Measurements from ENCODE around the gene CRIP1. TPM values are rescaled to one million over a fixed set of nuclear protein-coding genes. Genes with fewer than 3 reads are reported as not detected.

CRIP1 gene
- total RNA-seq, 1 experiment from 2014 or later = 6.9 TPM

GRCh38 chr14:105450864-105451720, 35.6 kb upstream of the CRIP1 start:
- Histone ChIP-seq H3K4me2 (ENCODE audit: insufficient read depth, insufficient read length, low read length) (no peak overlapping the region), H3K14ac (ENCODE audit: insufficient read depth, low read length) (no peak overlapping the region), H4K5ac (ENCODE audit: insufficient read length, low read depth, low read length) (no peak overlapping the region), H3K18ac (ENCODE audit: insufficient read length, low read depth, low read length) (no peak overlapping the region), H3K4me1 (ENCODE audit: insufficient read depth, low read length) (no peaks in the 10 kb centered on the region), H2BK120ac (ENCODE audit: low read depth, low read length, poor library complexity, severe bottlenecking) (no peak overlapping the region), H2AFZ (ENCODE audit: low read length) (no peak overlapping the region), H3K27ac (ENCODE audit: insufficient read length, low read depth, low read length) (no peak overlapping the region), H3K79me2 (ENCODE audit: insufficient read depth, low read length) (no peaks in the 10 kb centered on the region), H3K4ac (ENCODE audit: low read depth, low read length) (no peak overlapping the region), H3K23me2 (ENCODE audit: insufficient read length, low read depth, low read length, poor library complexity, severe bottlenecking) (no peaks in the 10 kb centered on the region), H2BK12ac (ENCODE audit: insufficient read length, low read depth, low read length) (no peak overlapping the region), H2BK20ac (ENCODE audit: low read depth, low read length, poor library complexity, severe bottlenecking) (no peak overlapping the region), H3K79me1 (ENCODE audit: insufficient read depth, low read depth, low read length, poor library complexity, severe bottlenecking) (no peaks in the 10 kb centered on the region), H2BK5ac (ENCODE audit: insufficient read length, low read length) (no peak overlapping the region), H3K23ac (ENCODE audit: insufficient read length, low read depth, low read length) (no peak overlapping the region), H3K9ac (ENCODE audit: extremely low read depth, insufficient read length, low read length) (no peak overlapping the region), H3K56ac (ENCODE audit: insufficient read length, low read depth, low read length) (no peak overlapping the region), H4K20me1 (ENCODE audit: control insufficient read depth, insufficient read depth, insufficient read length) (no peaks in the 10 kb centered on the region), H3K27me3 (ENCODE audit: insufficient read depth, low read length) (no peaks in the 10 kb centered on the region), H3T11ph (ENCODE audit: low read length) (no peak overlapping the region), H4K91ac (ENCODE audit: insufficient read length, low read depth, low read length) (no peak overlapping the region), H2BK15ac (ENCODE audit: low read depth, low read length) (no peak overlapping the region), H4K8ac (replicated peaks; ENCODE audit: insufficient read length, low read depth, low read length) (no peak overlapping the region), H3K9me3 (ENCODE audit: control insufficient read depth, low read depth, low read length) (no peaks in the 10 kb centered on the region), H2AK5ac (ENCODE audit: insufficient read length, low read length) (no peak overlapping the region)
- Mint-ChIP-seq H3K4me1 (no peaks in the 10 kb centered on the region), H3K36me3 (ENCODE audit: insufficient read depth in 1 of 3, low read depth in 3 of 3) (peaks cover 22 to 62% (median 57%) of the 10 kb centered on the region in 3 experiments; a peak in 6 of 7 replicates), H3K9me3 (no peaks in the 10 kb centered on the region; a peak in 1 of 5 replicates), H3K27me3 (ENCODE audit: low read depth) (no peaks in the 10 kb centered on the region), H3K27ac (no peak overlapping the region), H3K4me3 (no peak overlapping the region)
- TF ChIP-seq CTCF (conservative IDR thresholded peaks at IDR 0.05) = no peak
- no peak for DNase-seq
- no CpG with 5 or more reads among the region's 29 CpGs for WGBS (ENCODE audit: extremely low coverage, insufficient read length, low lambda C conversion rate)
